Brain pericyte (primary cell): ENCODE results near the gene MEGF9.

Experiments
- DNase-seq: peaks from one replicate; pipeline ENCODE4 v3.0.0-alpha.2; 2012; ENCODE audit warnings: low read depth, low spot score

Gene MEGF9

DNA sequence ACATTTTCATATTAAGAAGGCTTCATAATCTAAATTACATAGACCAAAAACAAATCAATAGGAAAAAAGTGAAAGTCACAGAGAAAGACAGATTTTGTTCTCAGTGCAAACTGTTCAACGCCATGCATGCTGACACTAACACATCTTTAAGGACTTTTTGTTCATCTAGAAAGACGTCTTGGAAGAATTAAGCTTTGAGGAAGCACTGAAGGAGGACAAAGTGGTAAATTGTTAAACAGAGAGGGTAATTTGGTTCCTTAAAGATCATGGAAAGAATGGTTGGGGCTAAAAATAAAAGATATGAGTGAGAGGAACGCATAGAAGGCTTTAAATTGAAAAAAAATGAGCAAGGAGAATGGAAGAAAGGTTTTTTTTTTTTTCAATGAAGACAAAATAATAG, 9.1 kb downstream of the MEGF9 start:
- DNase-seq = no peak

DNA sequence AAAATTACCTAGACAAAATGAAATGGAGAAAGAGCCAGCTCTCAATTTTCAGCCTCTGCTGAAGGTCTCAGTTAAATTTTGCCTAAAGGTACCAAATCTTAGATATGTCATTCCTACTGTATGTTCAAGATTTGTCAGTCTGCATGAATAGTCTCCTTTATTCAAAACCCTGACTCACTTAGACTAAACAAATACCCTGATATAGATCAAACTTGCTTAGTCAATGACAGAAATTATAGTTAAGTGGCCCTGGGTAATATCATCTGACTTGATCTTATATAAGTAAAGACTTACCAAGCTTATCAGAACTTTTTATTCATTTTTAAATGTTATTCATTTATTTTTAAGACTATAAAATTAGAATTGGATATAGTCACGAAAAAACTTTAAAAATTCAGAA, 12.2 kb downstream of the MEGF9 start:
- DNase-seq = no peak

DNA sequence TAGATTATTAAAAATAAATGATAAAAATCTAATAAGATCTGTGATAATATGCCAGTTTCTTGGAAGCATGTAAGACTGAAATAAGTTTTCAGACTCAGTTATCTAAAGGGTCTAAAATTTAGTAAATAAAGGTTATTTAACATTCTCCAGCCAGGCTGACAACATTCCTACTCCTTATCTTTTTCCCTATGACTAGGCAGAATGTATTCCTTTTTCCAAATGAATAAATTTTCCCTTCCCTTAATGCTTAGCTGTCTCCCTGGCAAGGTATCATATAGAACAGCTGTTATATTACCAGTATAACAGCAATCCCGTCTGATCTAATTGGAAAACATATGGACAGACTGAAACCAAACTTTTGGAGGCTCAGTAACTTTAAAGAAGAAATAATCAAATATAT, 13.0 kb downstream of the MEGF9 start:
- no peak for DNase-seq

DNA sequence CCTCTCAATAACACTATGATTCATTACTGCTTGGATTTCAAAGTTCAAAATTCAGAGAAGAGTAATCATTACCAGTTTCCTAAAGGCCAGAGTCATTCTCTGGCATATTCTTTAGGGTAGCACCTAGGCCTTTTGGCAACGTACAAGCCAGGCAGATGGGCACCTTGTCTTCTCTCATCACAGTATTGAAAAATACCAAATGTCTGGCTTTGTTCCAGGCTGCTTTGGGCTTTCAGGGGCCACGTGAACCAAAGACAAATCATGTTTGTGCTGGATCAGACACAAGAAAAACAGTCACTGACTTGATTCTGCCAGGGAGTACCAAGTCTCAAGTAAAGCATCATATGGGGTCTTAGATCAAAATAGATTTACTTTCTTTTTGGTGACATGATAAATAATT, 15.5 kb downstream of the MEGF9 start:
- DNase-seq = no peak

DNA sequence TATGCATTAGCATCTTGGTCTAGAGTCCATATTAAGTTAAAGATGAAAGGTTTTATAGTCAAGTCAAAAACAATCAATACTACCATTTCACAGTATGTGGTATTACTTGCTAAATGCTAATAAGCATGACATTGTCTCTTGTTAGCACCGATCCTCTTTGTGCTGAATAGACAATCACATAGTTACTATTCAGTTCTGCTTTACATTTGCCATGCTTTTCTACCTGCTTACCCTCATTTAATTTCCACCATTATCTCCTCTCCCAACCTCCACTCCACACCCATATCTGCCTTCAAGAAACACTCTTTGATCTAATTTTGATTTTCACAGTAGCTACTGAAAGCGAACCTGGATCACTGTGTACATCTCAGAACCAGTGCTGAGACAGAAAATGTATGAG, 16.8 kb downstream of the MEGF9 start:
- DNase-seq = no peak

DNA sequence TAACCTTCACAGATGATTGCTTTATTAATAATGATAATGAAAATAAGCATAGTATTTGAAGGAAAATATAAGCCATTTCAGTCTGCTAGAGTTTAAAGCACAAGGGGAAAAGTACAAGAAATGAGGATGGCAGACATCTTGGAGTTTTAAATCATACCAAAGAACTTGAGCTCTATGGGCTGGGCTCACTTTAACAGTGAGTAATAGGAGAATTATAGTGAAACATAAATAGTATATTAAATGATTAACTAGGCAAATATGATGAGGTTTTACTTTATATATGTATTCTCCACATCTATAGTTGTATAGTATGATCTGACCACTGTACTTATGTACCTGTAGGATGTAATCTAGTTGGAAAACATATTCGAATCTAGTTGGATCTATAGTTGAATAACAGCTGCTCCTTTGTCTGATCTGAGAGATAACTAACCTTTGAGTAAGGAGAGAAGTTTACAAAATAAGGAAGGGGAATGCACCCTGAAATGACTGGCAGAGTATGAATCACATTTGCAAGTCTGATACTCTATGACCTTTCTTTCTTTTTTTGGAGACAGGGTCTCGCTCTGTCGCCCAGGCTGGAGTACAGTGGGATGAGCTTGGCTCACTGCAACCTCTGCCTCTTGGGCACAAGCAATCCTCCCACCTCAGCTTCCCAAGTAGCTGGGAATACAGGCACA, 17.6 kb downstream of the MEGF9 start:
- DNase-seq = no peak

DNA sequence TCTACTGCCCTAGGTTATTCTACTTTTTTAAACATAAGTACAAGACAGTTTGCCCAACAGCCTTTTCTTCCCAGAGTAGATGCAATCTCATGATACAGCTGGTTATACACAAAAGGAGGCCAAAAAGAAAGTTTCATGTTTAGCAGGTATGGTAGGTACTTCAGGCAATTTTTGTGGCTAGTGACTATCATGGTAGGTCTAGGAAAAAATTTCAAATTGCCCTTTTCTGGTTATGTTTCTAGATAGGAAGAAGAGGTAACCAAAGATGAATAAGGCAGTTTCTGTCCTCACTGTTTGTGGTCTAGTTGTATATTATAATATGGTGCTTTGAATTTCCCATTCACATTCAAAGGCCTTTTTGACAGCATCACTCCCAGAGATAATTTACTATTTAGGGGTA, 19.7 kb downstream of the MEGF9 start:
- no peak for DNase-seq

DNA sequence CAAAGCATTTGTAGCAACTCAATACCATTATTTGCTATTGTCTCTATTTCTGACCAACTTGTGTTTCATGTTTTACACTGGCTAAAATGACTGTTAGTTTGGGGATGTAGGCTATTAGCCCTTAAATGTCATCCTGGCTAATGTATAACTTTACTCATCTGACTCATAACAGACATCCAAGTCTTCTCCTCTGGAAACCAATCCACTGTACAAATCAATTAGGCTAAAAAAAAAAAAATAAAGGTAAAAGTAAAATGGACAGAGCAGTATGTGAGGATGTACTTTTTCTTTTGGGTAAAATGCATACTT, 20.6 kb downstream of the MEGF9 start:
- DNase-seq = no peak

DNA sequence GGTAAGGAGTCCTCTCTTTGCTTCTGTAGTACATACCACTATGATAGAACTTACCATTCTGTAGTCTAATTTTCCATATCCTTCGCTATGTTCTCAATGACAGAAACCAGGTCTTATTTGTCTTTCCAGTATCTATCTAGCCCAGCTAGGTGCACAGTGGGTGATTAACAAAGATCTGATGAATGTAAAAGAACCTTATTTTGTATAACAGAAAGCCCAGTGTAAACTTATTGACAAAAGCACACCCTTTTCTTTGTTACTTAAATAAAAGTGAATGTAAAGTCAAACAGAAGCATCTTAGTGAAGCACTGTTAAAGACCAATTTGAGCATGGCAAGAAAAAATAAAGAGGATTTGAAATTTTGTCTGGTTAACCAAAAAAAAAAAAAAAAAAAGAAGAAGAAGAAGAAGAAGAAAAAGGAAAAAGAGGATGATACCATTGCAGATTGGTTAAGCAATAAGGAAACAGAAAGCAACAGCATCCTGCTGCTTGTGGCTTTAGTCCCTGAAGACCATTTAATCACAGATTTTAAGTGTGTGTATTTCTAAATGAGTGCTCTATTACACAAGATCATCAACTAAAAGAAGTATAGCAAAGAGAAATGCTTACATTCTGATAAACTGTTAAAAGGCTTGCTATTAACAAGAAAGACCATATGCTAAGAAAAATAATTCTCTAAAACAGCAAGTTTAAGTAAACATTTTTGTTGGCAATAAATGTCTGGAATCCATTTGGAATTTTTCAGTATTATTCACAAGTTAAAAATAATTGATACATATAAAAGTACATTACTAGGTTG, 21.2 kb downstream of the MEGF9 start:
- DNase-seq = no peak

DNA sequence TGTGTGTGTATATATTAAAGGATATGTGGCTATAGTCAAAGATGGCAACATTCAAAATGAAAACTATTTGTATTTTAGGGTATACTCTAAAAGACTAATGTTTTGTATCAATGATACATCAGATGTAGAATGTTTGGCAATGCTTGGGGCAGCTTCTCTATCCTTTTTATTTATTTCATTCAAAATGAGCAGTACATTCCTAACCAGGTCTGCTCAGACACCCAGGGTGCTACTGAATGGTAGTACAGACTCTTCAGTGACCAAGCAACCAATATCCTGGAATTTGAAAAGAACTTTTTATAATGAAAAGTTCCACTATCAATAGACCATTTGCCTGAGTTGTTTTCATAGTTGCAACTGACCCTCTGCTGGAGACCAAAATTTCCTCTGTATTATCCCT, 23.9 kb downstream of the MEGF9 start:
- DNase-seq = no peak

DNA sequence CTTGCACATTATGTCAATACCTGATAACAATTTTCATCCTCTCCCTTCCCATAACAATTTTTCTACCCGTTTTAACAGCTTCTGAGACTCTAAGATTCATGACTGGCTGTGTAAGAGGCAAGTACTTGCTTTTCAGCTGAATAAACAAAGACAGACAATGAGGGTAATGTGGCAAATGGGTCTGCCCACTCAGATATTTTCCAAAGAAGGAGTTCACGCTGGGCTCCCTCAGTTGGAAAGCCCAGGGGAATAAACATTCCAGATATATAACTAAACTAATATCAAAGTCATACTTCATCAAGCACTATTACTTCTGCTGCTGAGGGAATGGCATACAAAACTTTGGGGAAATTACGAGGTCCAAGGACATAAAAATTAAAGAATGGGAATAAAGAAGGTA, 24.4 kb downstream of the MEGF9 start:
- peak; percentile 70 for DNase-seq

DNA sequence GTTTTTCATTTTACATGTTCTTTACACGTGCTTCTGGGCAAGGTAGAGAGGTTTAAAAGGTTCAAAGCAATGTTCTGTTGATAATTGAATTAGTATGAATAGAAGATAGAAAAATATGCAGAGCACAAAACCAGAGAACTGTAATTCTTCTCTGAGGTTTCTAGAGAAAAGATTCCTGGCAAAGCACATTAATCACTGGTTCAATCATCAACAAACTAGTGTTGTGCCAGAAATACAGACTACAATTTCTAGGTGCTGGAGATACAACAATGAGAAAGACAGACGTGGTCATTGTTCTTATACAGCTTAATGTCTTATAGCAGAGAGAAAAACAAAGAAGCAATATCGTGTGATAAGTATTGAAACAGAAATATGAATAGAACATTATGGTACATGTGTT, 25.5 kb downstream of the MEGF9 start:
- no peak for DNase-seq

DNA sequence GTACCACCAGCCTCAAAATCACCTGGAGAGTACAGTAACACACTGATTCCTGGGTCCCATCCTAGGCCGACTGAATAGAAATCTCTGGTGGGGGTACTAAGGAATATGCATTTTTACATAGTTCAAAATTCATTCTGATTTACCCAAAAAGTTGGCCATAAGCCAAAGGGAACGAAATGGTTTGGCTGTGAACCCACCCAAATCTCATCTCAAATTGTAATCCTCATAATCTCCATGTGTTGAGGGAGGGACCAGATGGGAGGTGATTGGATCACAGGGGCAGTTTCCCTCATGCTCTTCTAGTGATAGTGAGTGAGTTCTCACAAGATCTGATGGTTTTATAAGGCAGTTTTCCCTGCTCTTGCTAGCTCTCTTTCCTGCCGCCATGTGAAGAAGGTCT, 31.1 kb downstream of the MEGF9 start:
- DNase-seq = no peak

DNA sequence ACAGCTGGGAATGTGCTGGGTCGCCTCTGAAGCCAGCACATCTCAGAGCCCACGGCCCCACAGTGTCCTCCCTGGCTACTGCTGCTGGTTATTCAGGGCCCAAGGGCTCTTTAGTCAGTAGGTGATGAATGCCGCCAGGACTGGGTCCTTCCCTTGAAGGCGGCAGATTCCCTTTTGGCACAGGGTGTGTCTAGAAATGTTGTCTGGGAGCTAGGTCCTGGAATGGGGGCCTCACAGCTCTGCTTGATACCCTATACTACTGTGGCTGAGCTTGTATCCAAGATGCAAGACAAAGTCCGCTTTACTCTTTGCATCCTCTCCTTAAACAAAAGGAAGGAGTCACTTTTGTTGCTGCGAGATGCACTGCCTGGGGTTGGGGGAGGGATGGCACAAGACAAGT, 33.1 kb downstream of the MEGF9 start:
- DNase-seq = no peak

DNA sequence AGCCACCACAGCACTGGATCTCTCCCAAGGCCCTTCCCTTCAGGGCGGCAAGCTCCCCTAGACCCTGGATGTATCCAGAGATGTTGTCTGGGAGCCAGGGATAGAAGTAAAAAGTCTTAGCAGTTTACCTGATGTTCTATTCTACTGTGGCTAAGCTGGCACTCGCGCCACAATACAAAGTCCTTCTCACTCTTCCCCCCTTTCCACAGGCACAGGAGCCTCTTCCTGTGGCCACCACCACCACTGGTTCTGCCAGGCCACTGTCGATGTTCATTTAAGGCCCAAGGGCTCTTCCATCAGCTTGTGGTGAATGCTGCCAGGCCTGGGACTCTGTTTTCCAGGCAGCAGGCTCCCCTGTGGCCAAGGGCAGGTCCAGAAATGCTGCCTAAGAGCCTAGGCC, 33.7 kb downstream of the MEGF9 start:
- DNase-seq = no peak

DNA sequence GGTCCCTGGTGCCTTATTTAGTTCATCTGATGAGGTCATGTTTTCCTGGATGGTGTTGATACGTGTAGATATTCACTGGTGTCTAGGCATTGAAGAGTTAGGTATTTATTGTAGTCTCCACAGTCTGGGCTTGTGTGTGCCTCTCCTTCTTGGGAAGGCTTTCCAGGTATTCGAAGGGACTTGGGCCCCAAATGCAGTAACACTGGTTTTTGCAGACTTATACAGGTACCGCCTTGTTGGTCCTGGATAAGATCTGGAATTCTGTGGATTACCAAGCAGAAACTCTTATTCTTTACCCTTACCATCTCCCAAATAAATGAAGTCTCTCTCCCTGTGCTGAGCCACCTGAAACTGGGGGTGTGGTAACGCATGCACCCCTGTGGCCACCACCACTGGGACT, 34.1 kb downstream of the MEGF9 start:
- no peak for DNase-seq

DNA sequence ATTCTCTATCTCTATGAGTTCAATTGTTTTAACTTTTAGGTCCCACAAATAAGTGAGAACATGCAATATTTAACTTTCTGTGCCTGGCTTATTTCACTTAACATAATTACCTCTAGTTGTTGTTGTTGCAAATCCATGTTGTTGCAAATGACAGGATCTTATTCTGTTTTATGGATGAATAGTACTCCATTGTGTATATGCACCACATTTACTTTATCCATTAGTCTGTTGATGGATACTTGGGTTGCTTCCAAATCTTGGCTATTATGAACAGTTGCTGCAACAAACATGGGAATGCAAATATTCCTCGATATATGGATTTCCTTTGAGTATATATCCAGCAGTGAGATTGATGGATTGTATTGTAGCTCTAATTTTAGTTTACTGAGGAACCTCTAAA, 36.3 kb downstream of the MEGF9 start:
- no peak for DNase-seq

DNA sequence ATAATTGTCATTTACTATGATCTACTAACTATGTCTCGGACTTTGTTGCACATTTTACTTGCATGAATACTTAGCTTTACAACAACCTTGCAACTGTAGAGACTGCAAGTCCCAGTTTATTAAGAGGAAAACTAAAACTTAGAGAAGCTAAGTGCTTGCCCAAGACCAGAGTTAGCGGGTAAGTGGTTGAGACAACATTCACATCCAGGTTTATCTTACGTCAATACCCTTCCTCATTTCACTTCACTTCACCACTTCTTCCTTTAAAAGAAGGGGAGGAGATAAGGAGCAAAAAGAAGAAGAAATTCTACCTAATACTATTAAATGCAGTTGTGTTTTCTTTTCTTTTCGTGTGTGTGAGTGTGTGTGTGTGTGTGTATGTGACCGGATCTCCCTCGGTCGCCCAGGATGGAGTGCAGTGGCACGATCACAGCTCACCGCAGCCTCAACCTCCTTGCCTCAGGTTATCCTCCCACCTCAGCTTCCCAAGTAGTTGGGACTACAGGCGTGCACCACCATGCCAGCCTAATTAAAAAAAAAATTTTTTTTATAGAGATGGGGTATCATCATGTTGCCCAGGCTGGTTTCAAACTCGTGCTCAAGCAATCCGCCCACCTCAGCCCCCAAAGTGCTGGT, 37.4 kb downstream of the MEGF9 start:
- DNase-seq = no peak

DNA sequence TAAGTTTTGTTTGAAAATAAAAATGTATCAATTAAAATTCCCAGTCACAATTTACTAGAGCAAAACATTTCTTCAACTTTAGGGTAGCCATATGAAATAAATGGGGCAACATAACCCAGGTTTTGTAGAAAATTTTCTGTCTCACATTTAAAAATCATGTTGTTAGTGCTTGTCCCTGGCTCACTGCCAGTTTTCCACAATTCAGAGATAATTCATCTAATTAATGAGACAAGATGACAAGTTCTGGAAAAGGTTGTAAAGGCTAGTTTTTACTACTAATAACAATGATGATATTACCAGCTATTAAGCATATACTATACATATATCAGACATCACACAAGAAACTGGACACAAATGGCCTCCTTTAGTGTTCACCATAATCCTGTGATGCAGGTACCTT, 45.9 kb downstream of the MEGF9 start:
- DNase-seq = no peak

DNA sequence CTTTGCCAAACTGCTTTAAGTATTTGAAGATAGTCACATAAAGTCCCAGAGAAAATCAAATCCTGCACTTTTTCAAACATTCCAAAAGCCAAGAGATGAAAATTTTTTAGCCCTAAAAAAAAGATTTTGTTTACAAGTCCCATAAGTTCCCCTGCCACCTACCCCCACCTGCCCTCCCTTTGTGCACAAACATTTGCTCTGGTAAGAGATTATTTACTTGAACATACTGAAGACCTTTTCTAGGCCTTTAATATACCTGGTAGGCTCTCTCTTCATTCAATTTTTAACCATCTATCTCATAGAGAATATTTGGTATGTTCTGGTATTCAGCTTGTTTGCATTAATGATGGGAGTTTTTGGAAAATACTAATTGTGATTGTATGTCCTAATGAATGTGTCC, 50.3 kb downstream of the MEGF9 start:
- DNase-seq = no peak

DNA sequence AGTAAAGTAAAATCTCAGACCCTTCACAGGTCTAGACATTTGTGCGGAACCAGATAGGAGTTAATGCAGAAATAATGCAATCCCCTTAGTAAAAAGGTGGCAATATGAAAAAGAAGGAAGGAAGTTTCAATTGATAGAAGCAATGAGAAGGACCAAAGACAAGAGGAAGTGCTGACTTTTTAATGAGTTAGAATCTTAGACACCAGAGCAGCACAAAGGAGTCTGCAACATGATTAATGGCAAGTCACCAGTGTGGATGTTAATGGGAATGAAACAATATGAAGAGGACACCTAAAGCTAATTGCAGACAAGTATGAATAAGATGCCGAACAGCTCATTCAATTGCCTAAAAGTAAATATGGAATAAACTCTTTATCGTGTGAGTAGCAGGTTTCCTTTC, 50.9 kb downstream of the MEGF9 start:
- no peak for DNase-seq

DNA sequence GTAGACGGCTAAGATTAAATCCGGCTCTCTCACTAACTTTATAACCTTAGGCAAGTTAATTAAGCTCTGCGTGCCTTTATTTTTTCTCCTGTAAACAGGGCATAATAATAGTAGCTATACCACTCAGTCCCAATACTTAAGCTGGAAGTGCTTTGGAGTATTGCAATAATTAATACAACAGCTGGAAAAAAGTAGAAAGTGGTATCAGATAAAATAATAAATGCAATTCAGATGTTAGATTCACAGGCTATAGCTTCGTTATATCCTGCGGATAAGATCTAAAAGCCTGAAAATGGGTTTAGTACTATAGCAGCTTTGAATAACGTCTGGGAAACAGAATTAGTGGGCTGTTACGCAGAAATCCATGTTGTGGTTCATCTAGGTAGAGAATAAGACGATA, 51.8 kb downstream of the MEGF9 start:
- no peak for DNase-seq

DNA sequence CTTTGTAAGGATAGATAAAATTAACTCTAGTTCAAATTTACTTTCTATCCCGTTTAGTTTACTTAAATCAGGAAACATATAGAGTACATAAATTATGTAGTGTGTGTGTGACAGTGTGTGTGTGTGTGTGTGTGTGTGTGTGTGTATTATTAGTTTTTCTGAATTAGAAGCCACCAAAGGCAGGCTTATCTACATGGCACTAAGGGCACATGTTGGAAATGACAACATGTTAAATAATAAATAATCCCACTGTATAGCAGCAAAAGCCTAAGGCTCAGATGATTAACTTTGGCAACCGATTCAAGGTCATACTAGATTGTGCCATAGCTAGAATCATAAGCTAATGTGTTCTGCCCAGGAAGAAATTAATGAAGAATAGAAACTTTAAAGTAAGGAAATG, 54.6 kb downstream of the MEGF9 start:
- no peak for DNase-seq
